Loucy (cell line): ENCODE results near the gene ZNF407.

Experiments used
- EZH2phosphoT487 ChIP-seq: fragments of 200-600 bp; IDR thresholded peaks from 2 replicates; pipeline ENCODE4 v1.6.1; 2018; ENCODE audit warnings: antibody characterized with exemption, mild to moderate bottlenecking, moderate library complexity, borderline replicate concordance
- TF ChIP-seq, protein P1 (sequence below): fragments of 200-600 bp; sonication (generic); conservative IDR thresholded peaks from 2 replicates; pipeline ENCODE4 v1.5.1; 2014; ENCODE audit warnings: mild to moderate bottlenecking, antibody characterized with exemption, low read length

DNA sequence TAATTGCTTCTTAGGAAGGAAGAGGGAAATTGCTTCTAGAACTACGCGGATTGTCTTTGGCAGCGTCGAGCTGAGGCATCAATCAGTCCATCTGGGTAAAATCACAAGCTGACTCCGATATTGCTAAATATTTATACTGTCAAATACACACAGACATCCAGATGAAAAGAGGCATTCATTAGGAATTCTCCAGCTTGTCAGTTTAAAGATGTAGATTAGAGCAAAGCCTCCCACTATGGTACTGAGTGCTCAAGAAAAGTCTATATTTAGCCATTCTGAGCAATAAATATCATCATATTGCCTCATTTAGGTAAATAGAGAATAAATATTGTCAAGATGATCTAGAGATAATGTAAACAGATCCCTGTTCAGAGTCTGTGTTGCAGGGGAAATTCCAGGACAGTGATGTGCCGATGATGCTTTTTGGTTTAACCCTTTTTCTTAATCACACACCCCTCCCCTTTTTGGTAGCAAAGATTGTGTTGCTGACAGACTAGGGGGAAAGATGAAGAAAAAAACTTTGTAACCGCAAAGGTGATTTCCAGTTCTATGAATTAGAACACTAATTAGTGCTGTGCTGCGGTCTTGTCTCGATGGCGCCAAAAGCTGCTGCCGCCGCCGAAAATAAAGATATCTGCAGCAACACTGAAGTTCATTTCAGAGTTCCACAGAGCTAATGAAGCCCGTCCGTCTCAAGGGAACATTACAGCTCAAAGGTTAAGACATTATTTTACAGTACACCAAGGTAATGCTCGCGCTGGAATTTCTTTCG, 439.4 kb downstream of the ZNF407 start:
- TF ChIP-seq, protein P1, sequence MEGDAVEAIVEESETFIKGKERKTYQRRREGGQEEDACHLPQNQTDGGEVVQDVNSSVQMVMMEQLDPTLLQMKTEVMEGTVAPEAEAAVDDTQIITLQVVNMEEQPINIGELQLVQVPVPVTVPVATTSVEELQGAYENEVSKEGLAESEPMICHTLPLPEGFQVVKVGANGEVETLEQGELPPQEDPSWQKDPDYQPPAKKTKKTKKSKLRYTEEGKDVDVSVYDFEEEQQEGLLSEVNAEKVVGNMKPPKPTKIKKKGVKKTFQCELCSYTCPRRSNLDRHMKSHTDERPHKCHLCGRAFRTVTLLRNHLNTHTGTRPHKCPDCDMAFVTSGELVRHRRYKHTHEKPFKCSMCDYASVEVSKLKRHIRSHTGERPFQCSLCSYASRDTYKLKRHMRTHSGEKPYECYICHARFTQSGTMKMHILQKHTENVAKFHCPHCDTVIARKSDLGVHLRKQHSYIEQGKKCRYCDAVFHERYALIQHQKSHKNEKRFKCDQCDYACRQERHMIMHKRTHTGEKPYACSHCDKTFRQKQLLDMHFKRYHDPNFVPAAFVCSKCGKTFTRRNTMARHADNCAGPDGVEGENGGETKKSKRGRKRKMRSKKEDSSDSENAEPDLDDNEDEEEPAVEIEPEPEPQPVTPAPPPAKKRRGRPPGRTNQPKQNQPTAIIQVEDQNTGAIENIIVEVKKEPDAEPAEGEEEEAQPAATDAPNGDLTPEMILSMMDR: no peak
- no peak for TF ChIP-seq EZH2phosphoT487
